ENCODE data around the gene RTN4RL1.
"Not testable (repeated sequence)": the region's sequence is repeated elsewhere in the genome, so short reads cannot be mapped to it uniquely, and the experiment has no call there.

RTN4RL1 gene

GRCh38 chr17:1986783-1987451, 38.2 kb downstream of the RTN4RL1 start:
- Histone ChIP-seq H3K27me3 (peaks cover 0 to 3% of the 10 kb centered on the region in 2 donors), H3K27ac (no peak overlapping the region), H3K4me3 (no peak overlapping the region), H3K36me3 (no peaks in the 10 kb centered on the region), H3K9me3 (no peaks in the 10 kb centered on the region), H3K4me1 (peaks cover 0 to 15% (median 4%) of the 10 kb centered on the region in 4 donors)
- intact Hi-C loops (cut with DNase I; ENCODE audit: low total_unique reads) = no loop called here
- no peak for TF ChIP-seq CTCF (IDR thresholded peaks at IDR 0.05)
- no peak for DNase-seq

GRCh38 chr17:1985686-1986085, 39.4 kb downstream of the RTN4RL1 start:
- no peak overlapping the region for H3K27ac ChIP-seq
- TF ChIP-seq CTCF (IDR thresholded peaks at IDR 0.05) = no peak
- intact Hi-C loops (cut with DNase I; ENCODE audit: low total_unique reads) = no loop called here
- no peaks in the 10 kb centered on the region for H3K9me3 ChIP-seq
- no peaks in the 10 kb centered on the region for H3K36me3 ChIP-seq
- H3K27me3 ChIP-seq = no peaks in the 10 kb centered on the region
- DNase-seq = no peak
- H3K4me3 ChIP-seq = no peak overlapping the region
- peaks cover 0 to 15% (median 4%) of the 10 kb centered on the region in 4 donors for H3K4me1 ChIP-seq

GRCh38 chr17:1985093-1985492, 40.0 kb downstream of the RTN4RL1 start:
- no peak for TF ChIP-seq CTCF (IDR thresholded peaks at IDR 0.05)
- Histone ChIP-seq H3K9me3 (no peaks in the 10 kb centered on the region), H3K27me3 (no peaks in the 10 kb centered on the region), H3K36me3 (no peaks in the 10 kb centered on the region), H3K4me3 (no peak overlapping the region), H3K27ac (no peak overlapping the region), H3K4me1 (peaks cover 0 to 15% (median 4%) of the 10 kb centered on the region in 4 donors)
- no peak for DNase-seq
- intact Hi-C loops (cut with DNase I; ENCODE audit: low total_unique reads) = no loop called here

- H3K4me1 ChIP-seq; H3K27ac ChIP-seq; intact Hi-C loops (cut with DNase I; ENCODE audit: low total_unique reads); H3K9me3 ChIP-seq; DNase-seq; H3K27me3 ChIP-seq; H3K4me3 ChIP-seq; H3K36me3 ChIP-seq: not testable (repeated sequence)
Measured at GRCh38 chr17:1982793-1983366, 42.3 kb downstream of the RTN4RL1 start.

GRCh38 chr17:1980665-1981250, 44.4 kb downstream of the RTN4RL1 start:
- H3K27ac ChIP-seq = no peak overlapping the region
- H3K4me1 ChIP-seq = peaks cover 0 to 13% (median 8%) of the 10 kb centered on the region in 4 donors
- DNase-seq = no peak
- TF ChIP-seq CTCF (IDR thresholded peaks at IDR 0.05) = no peak
- H3K9me3 ChIP-seq = no peaks in the 10 kb centered on the region
- H3K27me3 ChIP-seq = peaks cover 0 to 26% of the 10 kb centered on the region in 2 donors
- H3K4me3 ChIP-seq = no peak overlapping the region
- intact Hi-C loops (cut with DNase I; ENCODE audit: low total_unique reads) = no loop called here
- H3K36me3 ChIP-seq = no peaks in the 10 kb centered on the region
